ENCODE data around the gene MPPED2.

- TF ChIP-seq, protein P1, sequence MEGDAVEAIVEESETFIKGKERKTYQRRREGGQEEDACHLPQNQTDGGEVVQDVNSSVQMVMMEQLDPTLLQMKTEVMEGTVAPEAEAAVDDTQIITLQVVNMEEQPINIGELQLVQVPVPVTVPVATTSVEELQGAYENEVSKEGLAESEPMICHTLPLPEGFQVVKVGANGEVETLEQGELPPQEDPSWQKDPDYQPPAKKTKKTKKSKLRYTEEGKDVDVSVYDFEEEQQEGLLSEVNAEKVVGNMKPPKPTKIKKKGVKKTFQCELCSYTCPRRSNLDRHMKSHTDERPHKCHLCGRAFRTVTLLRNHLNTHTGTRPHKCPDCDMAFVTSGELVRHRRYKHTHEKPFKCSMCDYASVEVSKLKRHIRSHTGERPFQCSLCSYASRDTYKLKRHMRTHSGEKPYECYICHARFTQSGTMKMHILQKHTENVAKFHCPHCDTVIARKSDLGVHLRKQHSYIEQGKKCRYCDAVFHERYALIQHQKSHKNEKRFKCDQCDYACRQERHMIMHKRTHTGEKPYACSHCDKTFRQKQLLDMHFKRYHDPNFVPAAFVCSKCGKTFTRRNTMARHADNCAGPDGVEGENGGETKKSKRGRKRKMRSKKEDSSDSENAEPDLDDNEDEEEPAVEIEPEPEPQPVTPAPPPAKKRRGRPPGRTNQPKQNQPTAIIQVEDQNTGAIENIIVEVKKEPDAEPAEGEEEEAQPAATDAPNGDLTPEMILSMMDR (IDR thresholded peaks at IDR 0.05; ENCODE audit: poor library complexity) = no peak
- TF ChIP-seq EZH2 (IDR thresholded peaks at IDR 0.05; ENCODE audit: borderline replicate concordance) (no peak), EZH2phosphoT487 (IDR thresholded peaks at IDR 0.05; ENCODE audit: low read depth, severe bottlenecking, unreplicated experiment) (no peak)
Measured at GRCh38 chr11:30487200-30487898, 98.8 kb downstream of the MPPED2 start.

Data from hepatocyte (in vitro differentiated cells).